ENCODE measurements around the gene PRR5.

PRR5 gene

GRCh38 chr22:44759430-44760310, 57.7 kb downstream of the PRR5 start:
- no peak for DNase-seq

GRCh38 chr22:44760476-44760875, 58.5 kb downstream of the PRR5 start:
- no peak for DNase-seq

GRCh38 chr22:44761025-44761424, 59.0 kb downstream of the PRR5 start:
- no peak for DNase-seq

DNA sequence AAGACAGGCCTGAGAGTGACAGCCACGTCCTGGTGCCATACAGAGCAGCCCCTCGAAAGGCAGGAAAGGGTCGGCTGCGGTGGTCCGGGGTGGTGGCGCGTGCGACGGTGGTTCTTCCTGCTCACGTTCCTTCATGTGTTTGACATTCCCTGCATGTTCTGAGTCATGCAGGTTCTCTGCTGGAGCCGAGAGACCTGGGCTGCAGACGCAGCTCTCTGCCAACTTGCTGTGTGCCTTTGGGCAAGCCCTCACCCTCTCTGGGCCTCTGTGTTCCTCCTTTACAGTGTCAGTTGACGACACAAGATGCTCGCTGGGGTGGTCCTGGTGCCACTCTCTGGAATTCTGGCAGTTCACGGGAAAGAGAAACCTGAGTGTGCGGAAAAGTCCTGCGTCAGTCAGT, 62.4 kb downstream of the PRR5 start:
- DNase-seq, result no peak

DNA sequence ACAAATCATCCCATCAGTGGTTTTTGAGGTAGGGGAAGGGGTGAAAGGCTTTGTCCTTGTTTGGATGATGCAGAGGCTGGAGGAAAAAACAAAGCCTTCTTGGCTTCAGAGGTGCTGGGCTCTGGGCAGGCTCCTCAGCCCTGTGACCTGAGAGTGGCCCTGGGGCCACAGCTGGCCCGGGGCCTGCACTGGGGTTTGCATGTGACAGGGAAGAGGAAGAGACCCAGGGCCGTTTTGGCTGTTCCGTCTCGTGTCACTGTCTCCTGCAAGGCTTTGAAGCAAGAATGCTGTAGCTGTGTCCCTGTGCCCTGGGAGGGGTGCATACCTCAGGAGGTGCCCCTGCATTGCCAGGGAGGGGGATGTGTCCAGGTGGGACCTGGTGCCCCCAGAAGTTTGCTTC, 63.0 kb downstream of the PRR5 start:
- DNase-seq, result no peak

DNA sequence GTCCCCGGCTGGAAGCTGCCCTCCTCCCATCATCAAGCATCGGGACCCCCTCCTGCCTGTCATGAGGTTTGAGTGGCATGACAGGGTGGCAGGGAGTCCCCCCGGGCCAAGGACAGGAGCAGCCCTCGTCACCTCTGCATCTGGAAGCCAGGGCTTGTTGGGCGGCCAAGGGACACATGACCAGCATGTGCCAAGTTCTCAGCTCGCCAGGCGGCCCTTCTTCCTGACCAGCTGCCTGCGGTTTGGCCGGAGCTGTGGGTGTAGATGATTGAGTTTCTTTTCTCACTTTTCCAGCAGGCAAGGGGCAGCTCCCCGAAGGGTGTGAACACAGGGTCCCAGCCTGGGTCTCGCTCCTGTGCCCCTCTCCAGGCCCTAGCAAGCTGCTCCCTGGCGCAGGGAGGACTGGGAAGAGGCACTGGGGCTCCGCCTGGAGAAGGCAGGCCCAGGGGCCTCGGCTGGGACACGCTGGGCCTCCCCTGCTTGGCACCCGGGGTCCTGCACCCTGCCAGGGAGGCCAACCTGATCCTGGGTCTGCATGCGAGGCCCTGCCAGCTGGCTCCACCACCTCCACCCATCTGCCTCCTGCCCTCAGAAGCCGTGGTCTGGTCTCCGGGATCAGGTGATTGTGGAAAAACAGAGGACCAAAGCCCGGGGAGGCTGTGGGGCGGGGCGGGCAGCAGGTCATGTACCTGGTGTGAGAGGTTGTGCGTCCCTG, 63.7 kb downstream of the PRR5 start:
- DNase-seq, result no peak

- no peak for DNase-seq
These were observed 71.1 kb downstream of the PRR5 start for GRCh38 chr22:44773082-44773481.

DNA sequence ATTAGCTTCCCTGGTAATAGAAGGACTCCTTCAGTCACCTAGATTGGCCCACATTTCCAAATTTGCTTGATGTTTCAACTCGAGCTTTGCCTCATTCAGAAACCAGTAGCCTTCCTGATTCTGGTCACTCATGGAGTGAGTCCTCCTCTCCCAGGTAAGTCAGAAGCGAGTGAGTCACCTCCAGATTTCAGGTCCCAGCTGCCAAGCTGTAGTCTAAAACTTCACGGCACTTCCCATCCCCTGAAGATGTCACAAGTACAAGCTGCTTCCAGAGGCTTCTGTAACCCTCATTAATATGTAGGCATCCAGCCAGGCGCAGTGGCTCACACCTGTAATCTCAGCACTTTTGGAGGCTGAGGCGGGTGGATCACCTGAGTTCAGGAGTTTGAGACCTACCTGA, 73.9 kb downstream of the PRR5 start:
- DNase-seq, result no peak

DNA sequence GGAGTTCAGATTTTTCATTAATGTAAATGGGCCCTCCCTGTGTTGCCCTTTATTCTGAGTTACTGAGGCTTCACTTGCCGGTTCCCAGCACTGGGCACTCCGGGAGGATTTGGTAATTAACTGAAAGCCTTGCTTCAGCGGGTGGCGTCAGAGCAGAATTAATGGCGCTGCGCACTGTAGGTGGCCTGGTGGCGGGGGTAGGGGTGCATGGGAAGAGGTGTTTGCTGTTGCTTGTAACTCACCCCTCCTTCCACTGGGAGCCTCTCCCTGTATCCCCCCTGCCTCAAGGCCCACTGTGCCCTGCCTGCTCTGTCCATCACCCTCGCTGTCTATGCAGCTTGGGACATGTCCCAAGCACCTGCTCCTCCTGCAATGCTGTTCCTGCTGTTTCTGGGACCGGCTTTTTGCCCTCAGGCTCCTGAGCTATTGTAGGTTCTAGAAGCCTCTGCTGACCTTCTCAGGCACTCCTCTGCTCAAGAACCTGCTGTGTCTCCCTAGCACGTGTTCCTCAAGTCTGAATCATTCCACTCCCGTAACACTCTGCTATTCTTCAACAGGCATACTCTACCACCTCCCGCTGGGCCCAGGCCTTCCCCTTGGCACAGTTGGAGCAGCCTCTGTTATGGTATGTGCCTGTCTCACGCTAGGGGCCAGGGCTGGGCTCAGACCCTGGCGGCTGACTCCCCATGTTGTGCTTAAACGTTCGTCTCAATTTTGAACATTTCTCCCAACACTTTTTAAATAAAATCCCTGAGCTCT, 74.8 kb downstream of the PRR5 start:
- no peak for DNase-seq

- DNase-seq, result no peak
These were observed 75.4 kb downstream of the PRR5 start for GRCh38 chr22:44777364-44777755.

DNA sequence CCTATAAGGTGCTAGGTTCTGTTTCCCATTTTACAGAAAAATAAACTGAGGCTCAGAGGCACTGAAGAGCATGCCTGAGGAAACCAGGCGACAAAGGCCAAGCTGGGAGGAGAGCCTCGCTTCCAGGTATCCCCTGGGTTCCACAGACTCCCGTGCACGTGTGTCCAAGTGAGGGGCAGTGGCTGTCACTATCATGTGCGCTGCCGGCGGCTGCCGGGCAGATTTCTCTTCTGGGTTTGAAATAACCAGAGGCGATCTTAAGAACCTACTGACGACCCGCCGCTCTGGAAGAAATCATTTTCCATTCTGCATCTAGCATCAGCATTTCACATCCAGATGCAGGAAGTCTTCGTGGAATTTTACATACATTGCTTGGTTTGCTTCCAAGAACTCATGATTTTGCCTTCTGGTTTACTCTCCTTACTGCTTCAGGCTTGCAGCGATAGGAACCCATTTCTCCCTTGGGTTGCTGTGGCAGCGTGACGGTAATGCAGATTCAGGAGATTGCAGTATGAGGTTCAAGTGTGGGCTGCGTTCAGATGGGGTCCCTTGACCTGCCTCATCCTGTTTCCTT, 79.0 kb downstream of the PRR5 start:
- no peak for DNase-seq

GRCh38 chr22:44782363-44782963, 80.5 kb downstream of the PRR5 start:
- DNase-seq, result no peak

DNA sequence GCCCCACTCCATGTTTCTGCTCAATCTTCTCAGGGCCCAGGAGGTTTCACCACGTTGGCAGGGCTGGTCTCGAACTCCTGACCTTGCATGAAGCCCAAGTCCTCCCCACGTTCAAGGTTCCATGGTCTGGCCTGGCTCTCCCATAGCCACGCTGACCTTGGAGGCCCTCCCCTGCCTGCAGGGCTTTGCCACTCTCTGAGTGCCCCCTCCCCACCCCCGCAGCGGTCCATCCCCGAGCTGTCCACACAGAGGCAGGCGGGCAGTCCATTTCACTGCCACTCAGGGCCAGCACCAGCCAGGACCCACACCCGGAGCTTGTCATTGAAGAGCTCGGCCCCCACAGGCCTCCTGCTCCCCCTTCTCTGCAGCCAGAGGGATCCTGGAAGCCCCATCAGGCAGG, 81.1 kb downstream of the PRR5 start:
- DNase-seq, result no peak

GRCh38 chr22:44783581-44783980, 81.6 kb downstream of the PRR5 start:
- DNase-seq, result no peak

DNA sequence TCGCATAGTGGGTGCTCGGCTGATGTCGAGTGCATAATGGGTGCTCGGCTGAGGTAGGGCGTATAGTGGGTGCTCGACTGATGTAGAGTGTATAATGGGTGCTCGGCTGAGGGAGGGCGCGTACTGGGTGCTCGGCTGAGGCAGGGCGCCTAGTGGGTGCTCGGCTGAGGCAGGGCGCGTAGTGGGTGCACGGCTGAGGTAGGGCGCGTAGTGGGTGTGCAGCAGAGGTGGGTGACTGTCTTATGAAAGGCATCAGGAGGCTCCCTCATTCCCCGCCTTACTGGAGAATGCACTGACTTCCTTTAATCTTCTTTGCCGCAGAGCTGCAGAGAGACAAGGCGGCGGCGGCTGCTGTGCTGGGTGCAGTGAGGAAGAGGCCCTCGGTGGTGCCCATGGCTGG, 84.1 kb downstream of the PRR5 start:
- no peak for DNase-seq

GRCh38 chr22:44786610-44787009, 84.6 kb downstream of the PRR5 start:
- DNase-seq, result no peak
